ENCODE measurements around the gene ZC3H12C.

ZC3H12C gene

GRCh38 chr11:110077831-110078325, 15.3 kb upstream of the ZC3H12C start:
- no peak for DNase-seq

GRCh38 chr11:110078923-110079544, 14.2 kb upstream of the ZC3H12C start:
- no peak for DNase-seq

GRCh38 chr11:110079726-110080125, 13.5 kb upstream of the ZC3H12C start:
- no peak for DNase-seq

- DNase-seq = no peak
These were observed 11.5 kb upstream of the ZC3H12C start for GRCh38 chr11:110081462-110082376.

- DNase-seq = no peak
These were observed 10.3 kb upstream of the ZC3H12C start for GRCh38 chr11:110082899-110083298.

GRCh38 chr11:110085255-110085838, 7.8 kb upstream of the ZC3H12C start:
- no peak for DNase-seq

DNA sequence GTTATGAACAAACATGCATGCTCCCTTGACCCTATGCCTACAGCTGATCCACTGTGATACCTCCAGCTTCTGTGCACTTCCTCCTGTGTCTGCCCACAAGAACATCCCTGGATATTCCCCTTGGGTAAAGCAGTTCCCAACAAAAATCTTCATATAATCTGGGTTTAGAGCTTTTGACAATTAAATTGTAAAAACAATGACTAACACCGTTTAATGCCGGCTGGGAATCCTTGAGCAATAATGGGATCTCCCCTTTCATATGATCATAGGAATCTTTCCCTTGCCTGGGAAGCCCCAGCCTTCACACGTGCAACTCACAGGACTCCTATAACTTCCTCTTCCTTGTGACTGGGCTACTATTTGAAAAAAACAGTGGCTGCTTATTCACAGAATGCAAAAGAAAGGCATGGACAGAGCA, 6.3 kb upstream of the ZC3H12C start:
- no peak for DNase-seq

GRCh38 chr11:110087812-110088534, 5.2 kb upstream of the ZC3H12C start:
- no peak for DNase-seq

- DNase-seq = no peak
These were observed 4.5 kb upstream of the ZC3H12C start for GRCh38 chr11:110088535-110089344.

DNA sequence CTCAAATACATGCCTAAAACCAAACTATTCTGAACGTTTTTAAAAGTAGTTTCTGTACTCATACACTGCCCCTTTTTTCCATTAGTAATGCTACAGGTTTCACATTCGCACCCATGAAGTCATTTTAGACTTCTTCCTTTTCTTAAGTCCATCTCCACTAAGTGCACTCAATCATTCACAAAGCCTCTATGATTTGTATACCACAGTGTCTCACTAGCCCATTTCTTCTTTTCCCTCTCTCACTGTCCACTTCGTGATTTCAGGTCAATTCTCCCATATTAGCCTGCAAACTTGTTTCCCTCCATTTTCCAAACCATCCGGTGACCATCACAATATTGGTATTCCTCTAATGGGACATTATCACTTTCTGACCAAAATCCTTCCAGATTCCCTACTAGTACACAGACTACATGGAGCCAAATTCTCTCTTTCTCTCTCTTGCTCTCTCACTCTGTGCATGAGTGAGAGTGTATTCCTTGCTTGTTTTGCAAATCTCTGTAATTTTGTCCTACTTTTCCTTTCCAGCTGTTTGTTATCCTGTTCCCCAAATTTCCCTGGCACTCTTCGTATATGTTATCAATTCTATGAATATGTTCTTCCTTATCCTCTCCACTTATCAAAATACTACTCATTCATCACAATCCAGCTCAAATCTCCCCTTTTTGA, 3.4 kb upstream of the ZC3H12C start:
- no peak for DNase-seq

DNA sequence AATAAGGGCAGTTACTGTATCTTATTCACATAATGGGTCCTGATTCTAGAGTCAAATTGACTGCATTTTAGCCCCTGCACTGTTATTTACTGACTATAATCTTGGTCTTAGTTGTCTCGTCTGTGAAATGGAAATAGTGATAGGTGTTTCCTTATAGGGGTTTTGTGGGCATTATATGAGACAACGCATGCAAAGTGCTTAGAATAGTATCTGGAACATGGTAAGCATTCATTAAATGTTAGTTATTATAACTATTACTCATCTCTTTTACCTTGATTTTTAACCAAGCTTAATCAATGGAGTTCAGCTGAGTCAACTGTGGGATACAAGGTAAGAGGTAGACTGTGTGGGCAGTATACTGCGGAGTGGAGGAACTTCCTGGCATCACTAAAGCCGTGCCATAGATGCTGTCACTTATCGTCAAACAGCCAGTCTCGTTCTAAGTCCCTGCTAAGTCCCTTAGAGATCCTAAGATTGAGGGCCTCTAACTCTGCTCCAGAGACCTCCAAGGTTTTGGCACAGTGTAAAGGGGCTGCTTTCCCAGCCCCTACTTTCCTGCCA, 2.6 kb upstream of the ZC3H12C start:
- no peak for DNase-seq

- no peak for DNase-seq
These were observed 1.1 kb upstream of the ZC3H12C start for GRCh38 chr11:110092111-110092514.

- DNase-seq = no peak
These were observed 460 bp downstream of the ZC3H12C start for GRCh38 chr11:110093407-110094297.

DNA sequence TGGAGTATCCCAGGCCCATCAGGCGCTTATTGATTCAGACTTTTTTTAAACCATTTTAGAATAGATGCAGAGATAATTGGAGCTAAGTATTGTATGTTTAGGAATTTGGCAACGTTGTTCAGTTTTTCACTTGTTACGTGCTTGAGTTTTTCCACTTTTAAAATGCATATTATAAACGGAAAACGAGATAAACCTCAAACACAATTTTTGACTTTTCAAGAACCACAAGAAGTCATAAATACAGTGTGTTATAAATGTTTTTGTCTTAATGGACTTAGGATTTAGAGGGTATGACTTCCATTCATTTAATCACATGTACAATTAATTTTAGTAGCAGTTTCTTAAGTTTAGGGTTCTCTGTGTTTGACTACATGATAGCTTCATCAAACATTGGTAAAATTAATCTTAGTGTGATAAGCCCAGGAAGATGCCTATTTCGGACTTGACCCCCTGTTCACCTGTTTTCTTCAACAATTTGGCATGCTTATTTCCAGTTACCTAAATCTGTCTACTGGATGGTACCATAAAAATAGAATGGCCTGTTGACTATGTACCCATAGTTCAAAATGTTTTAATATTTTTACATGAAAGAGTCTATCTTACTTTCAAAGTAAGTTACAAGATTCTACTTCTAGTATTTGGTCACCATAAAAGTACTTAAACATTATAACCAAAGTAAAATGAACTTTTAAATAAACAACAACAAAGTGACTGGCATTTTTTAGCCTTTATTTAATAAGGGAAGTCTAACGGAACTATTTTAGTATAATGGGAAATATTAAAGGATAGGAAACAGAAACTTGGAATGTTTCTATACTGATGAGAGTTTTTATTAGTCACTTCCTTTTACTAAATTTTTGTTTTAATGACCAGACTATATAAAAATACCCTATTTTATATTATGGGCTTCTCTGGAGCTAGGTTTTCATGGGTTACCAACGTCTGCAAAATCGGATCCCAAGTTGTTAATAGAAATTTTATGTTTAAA, 1.4 kb downstream of the ZC3H12C start:
- DNase-seq = no peak

GRCh38 chr11:110095554-110095953, 2.4 kb downstream of the ZC3H12C start:
- DNase-seq = no peak

DNA sequence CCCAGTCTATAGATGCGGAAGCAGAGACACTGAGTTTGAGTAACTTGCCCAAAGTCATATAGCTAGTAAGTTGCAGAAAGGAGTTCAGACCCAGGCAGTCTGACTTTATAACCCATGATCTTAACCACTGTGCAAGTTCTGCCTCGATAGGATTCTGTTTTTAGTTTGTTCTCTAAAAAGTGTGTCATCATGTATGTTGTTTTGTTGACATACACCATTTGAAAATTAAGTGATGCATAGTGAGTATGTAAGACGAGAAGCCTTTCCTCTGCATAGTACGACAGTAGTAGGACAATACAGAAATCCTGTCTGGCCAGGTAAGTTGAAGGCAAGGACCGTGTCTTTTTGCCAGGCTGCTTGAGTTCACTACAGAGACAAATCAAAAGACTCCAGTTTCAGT, 3.3 kb downstream of the ZC3H12C start:
- no peak for DNase-seq

DNA sequence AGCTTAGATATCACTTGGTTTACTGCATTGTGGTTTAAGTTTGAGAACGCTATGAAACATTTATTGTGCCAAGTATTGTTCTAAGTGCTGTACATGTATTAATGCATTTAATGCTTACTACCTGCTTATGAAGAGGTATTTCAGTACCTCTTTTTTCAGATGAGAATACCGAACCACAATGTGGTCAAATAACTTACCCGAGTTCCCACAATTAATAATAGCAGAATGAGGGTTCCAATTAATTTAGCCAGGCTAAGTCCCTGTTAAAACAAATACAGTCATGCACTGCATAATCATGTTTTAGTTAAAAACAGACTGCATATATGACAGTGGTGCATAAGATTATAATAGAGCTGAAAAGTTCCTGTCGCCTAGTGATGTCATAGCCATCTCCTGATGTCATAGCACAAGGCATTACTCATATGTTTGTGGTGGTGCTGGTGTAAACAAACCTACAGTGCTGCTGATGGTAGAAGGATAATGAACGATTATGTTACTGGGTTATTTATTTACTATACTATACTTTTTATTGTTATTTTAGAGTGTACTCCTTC, 4.3 kb downstream of the ZC3H12C start:
- DNase-seq = no peak

DNA sequence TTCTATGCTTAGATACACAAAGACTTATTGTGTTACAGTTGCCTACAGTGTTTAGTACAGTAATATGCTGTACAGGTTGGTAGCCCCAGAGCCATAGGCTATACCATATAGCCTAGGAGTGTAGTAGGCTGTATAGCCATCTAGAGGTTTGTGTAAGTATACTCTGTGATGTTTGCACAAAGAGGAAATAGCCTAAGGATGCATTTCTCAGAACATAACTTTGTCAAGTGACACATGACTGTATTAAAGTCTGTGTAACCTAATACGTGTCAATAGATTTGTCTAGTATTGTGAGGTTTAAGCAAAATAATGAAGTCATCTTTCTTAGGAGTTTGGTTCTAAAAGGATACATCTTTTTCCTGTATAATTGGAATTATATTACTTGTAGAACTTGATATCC, 5.5 kb downstream of the ZC3H12C start:
- DNase-seq = no peak

Data from effector CD8-positive, alpha-beta T cell (primary cell).